NT2/D1 (cell line): ENCODE measurements around the gene NAPB.

ENCODE experiments used
- YY1 ChIP-seq: IDR thresholded peaks from 2 replicates; pipeline ENCODE4 v1.6.1; 2011; ENCODE audit not compliant: insufficient read length, insufficient read depth
- ZNF274 ChIP-seq: IDR thresholded peaks from 2 replicates; pipeline ENCODE4 v1.6.1; 2011; ENCODE audit warnings: mild to moderate bottlenecking, low read depth, low read length

GRCh38 chr20:23456873-23457272 is 35.6 kb upstream of the NAPB start:
- no peak for TF ChIP-seq YY1
- TF ChIP-seq ZNF274, result no peak
